ENCODE results near the gene RPL10.

Gene RPL10

GRCh38 chrX:154445776-154446175, 47.6 kb downstream of the RPL10 start:
- no peak for DNase-seq (ENCODE audit: low read depth, low spot score)
- no peak for TF ChIP-seq CTCF (IDR thresholded peaks at IDR 0.05; ENCODE audit: insufficient read depth, low read length, missing control alignments)
- ChIA-PET POLR2A (interaction anchor here (1.1 to 1.3 kb wide), 2 partner anchors 8 to 14 kb away, joined by 3 to 5 read pairs; no protein-coding TSS in a partner anchor), CTCF (interaction anchor here (0.8 kb wide), 1 partner anchor 82 kb away, joined by 3 read pairs; no protein-coding TSS in a partner anchor)
- H3K4me3 ChIP-seq (ENCODE audit: low read depth, low read length), result no peak overlapping the region

- CTCF ChIA-PET, result interaction anchor here (0.8 kb wide), 1 partner anchor 81 kb away, joined by 3 read pairs; no protein-coding TSS in a partner anchor
- no peak for DNase-seq (ENCODE audit: low read depth, low spot score)
- no peak overlapping the region for H3K4me3 ChIP-seq (ENCODE audit: low read depth, low read length)
- TF ChIP-seq CTCF (IDR thresholded peaks at IDR 0.05; ENCODE audit: insufficient read depth, low read length, missing control alignments), result no peak
- POLR2A ChIA-PET, result interaction anchor here (0.6 to 1.3 kb wide), 2 partner anchors 13 to 23 kb away, joined by 3 to 5 read pairs; no protein-coding TSS in a partner anchor
These were observed 48.3 kb downstream of the RPL10 start for GRCh38 chrX:154446430-154446829.

GRCh38 chrX:154448484-154448883, 50.3 kb downstream of the RPL10 start:
- no peak for DNase-seq (ENCODE audit: low read depth, low spot score)
- ChIA-PET POLR2A (interaction anchor here (0.7 to 2.3 kb wide), 2 partner anchors 11 to 28 kb away, joined by 3 to 8 read pairs; no protein-coding TSS in a partner anchor), CTCF (interaction anchor here (1.1 kb wide), 1 partner anchor 79 kb away, joined by 3 read pairs; no protein-coding TSS in a partner anchor)
- H3K4me3 ChIP-seq (ENCODE audit: low read depth, low read length), result no peak overlapping the region
- TF ChIP-seq CTCF (IDR thresholded peaks at IDR 0.05; ENCODE audit: insufficient read depth, low read length, missing control alignments), result no peak

GRCh38 chrX:154449618-154450017, 51.4 kb downstream of the RPL10 start:
- ChIA-PET CTCF (no interaction called here), POLR2A (interaction anchor here (2.3 kb wide), 1 partner anchor 10 kb away, joined by 8 read pairs; no protein-coding TSS in a partner anchor)
- H3K4me3 ChIP-seq (ENCODE audit: low read depth, low read length), result no peak overlapping the region
- no peak for DNase-seq (ENCODE audit: low read depth, low spot score)
- no peak for TF ChIP-seq CTCF (IDR thresholded peaks at IDR 0.05; ENCODE audit: insufficient read depth, low read length, missing control alignments)

GRCh38 chrX:154450312-154450711, 52.1 kb downstream of the RPL10 start:
- H3K4me3 ChIP-seq (ENCODE audit: low read depth, low read length), result no peak overlapping the region
- ChIA-PET CTCF (no interaction called here), POLR2A (interaction anchor here (2.3 kb wide), 1 partner anchor 9 kb away, joined by 8 read pairs; no protein-coding TSS in a partner anchor)
- no peak for TF ChIP-seq CTCF (IDR thresholded peaks at IDR 0.05; ENCODE audit: insufficient read depth, low read length, missing control alignments)
- DNase-seq (ENCODE audit: low read depth, low spot score), result no peak
